Measurements from ENCODE around the gene ADH1C.
"Not testable (repeated sequence)": the region's sequence is repeated elsewhere in the genome, so short reads cannot be mapped to it uniquely, and the experiment has no call there.

Gene ADH1C

GRCh38 chr4:99357948-99358347 is 5.4 kb upstream of the ADH1C start:
- DNase-seq (ENCODE audit: low read depth), result no peak

GRCh38 chr4:99356992-99357391 is 4.4 kb upstream of the ADH1C start:
- no peak for DNase-seq (ENCODE audit: low read depth)

- not testable (repeated sequence) for DNase-seq (ENCODE audit: low read depth)
Observed at GRCh38 chr4:99356149-99356548, 3.6 kb upstream of the ADH1C start.

GRCh38 chr4:99351487-99351886 is 1.1 kb downstream of the ADH1C start:
- DNase-seq (ENCODE audit: low read depth), result no peak

- DNase-seq (ENCODE audit: low read depth), result no peak
Observed at GRCh38 chr4:99349338-99349737, 3.2 kb downstream of the ADH1C start.

GRCh38 chr4:99342624-99343023 is 9.9 kb downstream of the ADH1C start:
- not testable (repeated sequence) for DNase-seq (ENCODE audit: low read depth)

GRCh38 chr4:99341426-99341825 is 11.1 kb downstream of the ADH1C start:
- DNase-seq (ENCODE audit: low read depth), result no peak

GRCh38 chr4:99339172-99339571 is 13.4 kb downstream of the ADH1C start:
- no peak for DNase-seq (ENCODE audit: low read depth)

- DNase-seq (ENCODE audit: low read depth), result no peak
Observed at GRCh38 chr4:99336553-99336952, 16.0 kb downstream of the ADH1C start.

GRCh38 chr4:99334880-99335279 is 17.7 kb downstream of the ADH1C start:
- DNase-seq (ENCODE audit: low read depth), result no peak

GRCh38 chr4:99330648-99331047 is 21.9 kb downstream of the ADH1C start:
- no peak for DNase-seq (ENCODE audit: low read depth)

- DNase-seq (ENCODE audit: low read depth), result no peak
Observed at GRCh38 chr4:99329876-99330275, 22.7 kb downstream of the ADH1C start.

GRCh38 chr4:99324979-99325378 is 27.6 kb downstream of the ADH1C start:
- DNase-seq (ENCODE audit: low read depth), result peak; percentile 99

- peak; percentile 66 for DNase-seq (ENCODE audit: low read depth)
Observed at GRCh38 chr4:99324361-99324760, 28.2 kb downstream of the ADH1C start.

GRCh38 chr4:99323756-99324155 is 28.8 kb downstream of the ADH1C start:
- DNase-seq (ENCODE audit: low read depth), result peak; percentile 97

- DNase-seq (ENCODE audit: low read depth), result peak; percentile 56
Observed at GRCh38 chr4:99321241-99322191, 31.0 kb downstream of the ADH1C start, which contains the start of gene ADH1B. Gene ADH1B, minus strand, starts transcription at chr4:99321401. Its CDS starts 70 bp downstream, at chr4:99321331.

GRCh38 chr4:99317811-99318210 is 34.7 kb downstream of the ADH1C start:
- not testable (repeated sequence) for DNase-seq (ENCODE audit: low read depth)

GRCh38 chr4:99317354-99317753 is 35.2 kb downstream of the ADH1C start:
- no peak for DNase-seq (ENCODE audit: low read depth)

- DNase-seq (ENCODE audit: low read depth), result no peak
Observed at GRCh38 chr4:99315839-99316238, 36.7 kb downstream of the ADH1C start.

- no peak for DNase-seq (ENCODE audit: low read depth)
Observed at GRCh38 chr4:99314211-99314610, 38.3 kb downstream of the ADH1C start.

GRCh38 chr4:99310389-99310788 is 42.2 kb downstream of the ADH1C start:
- no peak for DNase-seq (ENCODE audit: low read depth)

- peak; percentile 50 for DNase-seq (ENCODE audit: low read depth)
Observed at GRCh38 chr4:99305638-99306400, 46.7 kb downstream of the ADH1C start.
